ENCODE results near the gene SPPL2A. TPM values are rescaled to one million over a fixed set of nuclear protein-coding genes. Genes with fewer than 3 reads are reported as not detected.

The SPPL2A gene
- total and polyA plus RNA-seq, 2 of the 13 experiments (the other 11 are each of a cell fraction or from before 2014, with no cell fraction given), result 80.5 to 105 TPM

GRCh38 chr15:50686469-50687301 is 78.8 kb downstream of the SPPL2A start, which contains the start of gene TRPM7 (continued):
- TF ChIP-seq CREB3 (CRISPR knock-in tag; IDR thresholded peaks at IDR 0.05) (peak; percentile 86; the same call in 1 of the 2 replicates), KAT2B (IDR thresholded peaks at IDR 0.05; ENCODE audit: borderline replicate concordance, low read depth, low read length) (no peak), ASH2L (IDR thresholded peaks at IDR 0.05; ENCODE audit: insufficient read length, low read depth, low read length) (peak; percentile 92), TFDP2 (CRISPR knock-in tag; IDR thresholded peaks at IDR 0.05) (peak; percentile 76), PRMT3 (CRISPR knock-in tag; IDR thresholded peaks at IDR 0.05; ENCODE audit: borderline replicate concordance, low read depth) (peak; percentile 39; the same call in 1 of the 2 replicates), GATAD1 (CRISPR knock-in tag; IDR thresholded peaks at IDR 0.05) (no peak), CHD2 (IDR thresholded peaks at IDR 0.05; ENCODE audit: low read depth, low read length) (no peak), ADNP (CRISPR knock-in tag; IDR thresholded peaks at IDR 0.05) (no peak), CENPT (CRISPR knock-in tag; IDR thresholded peaks at IDR 0.05; ENCODE audit: low read depth) (0 out of 2 replicates have a peak, but pooled peaks have one; percentile 73), ZNF839 (CRISPR knock-in tag; IDR thresholded peaks at IDR 0.05; ENCODE audit: borderline replicate concordance) (no peak), KDM3A (CRISPR knock-in tag; IDR thresholded peaks at IDR 0.05; ENCODE audit: low read depth) (peak; percentile 37; the same call in 1 of the 2 replicates), GLI4 (CRISPR knock-in tag; IDR thresholded peaks at IDR 0.05; ENCODE audit: borderline replicate concordance) (no peak), PLRG1 (conservative IDR thresholded peaks at IDR 0.05) (no peak), ZNF879 (CRISPR knock-in tag; IDR thresholded peaks at IDR 0.05) (peak; percentile 61; the same call in 1 of the 2 replicates), TCF7L2 (IDR thresholded peaks at IDR 0.05; ENCODE audit: low read depth, low read length) (no peak), WIZ (CRISPR knock-in tag; IDR thresholded peaks at IDR 0.05) (no peak), HNRNPL (IDR thresholded peaks at IDR 0.05; ENCODE audit: low read depth, low read length) (no peak), ZNF597 (CRISPR knock-in tag; IDR thresholded peaks at IDR 0.05) (0 out of 2 replicates have a peak, but pooled peaks have one; percentile 10), THAP9 (CRISPR knock-in tag; IDR thresholded peaks at IDR 0.05; ENCODE audit: borderline replicate concordance) (0 out of 2 replicates have a peak, but pooled peaks have one; percentile 48), ETS1 (CRISPR knock-in tag; IDR thresholded peaks at IDR 0.05) (no peak)

Data from HepG2 (cell line).